Stomach (tissue), 9 donors: ENCODE results near the gene AGAP3. TPM values are rescaled to one million over a fixed set of nuclear protein-coding genes. Genes with fewer than 3 reads are reported as not detected.

Experiments
- DNase-seq, 2 donors: peaks; one replicate each; pipeline versions ENCODE4 v3.0.0 to v3.0.0-alpha.2; 2013 to 2019
- H3K27ac ChIP-seq, 5 donors: fragments of 200-600 bp in 4 of 5; sonication (generic) in 4 of 5; one replicate each; pipeline ENCODE4 v1.5.1; 2013 to 2019; ENCODE audit warnings: mild to moderate bottlenecking in 1 of 5, moderate library complexity in 1 of 5
- H3K27me3 ChIP-seq, 3 donors: fragments of 200-600 bp; sonication (generic); one replicate each; pipeline ENCODE4 v1.5.1; 2017 to 2019; ENCODE audit warnings: mixed run types in 1 of 3
- H3K36me3 ChIP-seq, 4 donors: fragments of 200-600 bp; sonication (generic); 1 replicate in 3 of 4; 2 replicates in 1 of 4; pipeline ENCODE4 v1.5.1; 2016 to 2019
- H3K4me1 ChIP-seq, 4 donors: fragments of 200-600 bp; sonication (generic); one replicate each; pipeline ENCODE4 v1.5.1; 2016 to 2019
- H3K4me3 ChIP-seq, 4 donors: fragments of 200-600 bp; sonication (generic) in 3 of 4; one replicate each; pipeline ENCODE4 v1.5.1; 2016 to 2019; ENCODE audit warnings: mild to moderate bottlenecking in 1 of 4
- H3K9me3 ChIP-seq, 4 donors: fragments of 200-600 bp; sonication (generic); one replicate each; pipeline ENCODE4 v1.5.1; 2016 to 2019
- CTCF ChIP-seq, 7 experiments: fragments of 450-650 bp in 4 of 7; fragments of 200-600 bp in 3 of 7; sonication (generic) in 3 of 7; IDR thresholded peaks; one replicate each; pipeline ENCODE4 v1.5.1; 2016 to 2019; ENCODE audit warnings: antibody characterized with exemption in 7 of 7, control low read depth in 2 of 7, mild to moderate bottlenecking in 1 of 7
- EP300 ChIP-seq: sonication (generic); formaldehyde crosslinking; IDR thresholded peaks from one replicate; pipeline ENCODE4 v1.6.1; 2017; ENCODE audit warnings: antibody characterized with exemption
- POLR2A ChIP-seq, 4 donors: fragments of 450-650 bp; IDR thresholded peaks; one replicate each; pipeline ENCODE4 v1.6.1; 2016; ENCODE audit warnings: antibody characterized with exemption in 4 of 4, control low read depth in 2 of 4, mild to moderate bottlenecking in 1 of 4, moderate library complexity in 1 of 4
- POLR2AphosphoS5 ChIP-seq, 3 donors: sonication (generic); formaldehyde crosslinking; IDR thresholded peaks; one replicate each; pipeline ENCODE4 v1.6.1; 2016; ENCODE audit warnings: antibody characterized with exemption in 3 of 3
- WGBS, 5 donors: extraction: QIAGEN DNeasy Blood & Tissue Kit in 3 of 5; methylation state at CpG; one replicate each; pipeline versions ENCODE4 v1.1.5 to v1.1.7; 2013 to 2018; 5-methylcytosine and 5-hydroxymethylcytosine counted together
- intact Hi-C: fragments of 100-400 bp; cut with DNase I; formaldehyde crosslinking; loops from one replicate; pipeline ENCODE4 v1.15.1; 2023; ENCODE audit warnings: low total_unique reads
- polyA plus RNA-seq, 3 donors: library from polyadenylated mRNA; stranded (reverse); fragments of 200-250 nt; gene quantifications; one replicate each; pipeline ENCODE4 v1.2.3, GENCODE V29; 2013
- total RNA-seq, 5 donors: library from RNA; depleted of rRNA; stranded (reverse); fragments of >200 nt; gene quantifications; one replicate each; pipeline versions ENCODE4 v1.1.0 to v1.2.3, GENCODE V29; 2014 to 2016
- donor health status: healthy with polysubstance abuse.
- donor health status: Bipolar disorder and iron deficiency.
- donor health status: healthy.

AGAP3 gene
- total and polyA plus RNA-seq, 8 donors, result 32.5 to 342 (median 53.3) TPM

GRCh38 chr7:151045967-151046366 is 40.3 kb upstream of the AGAP3 start:
- H3K27me3 ChIP-seq, result peaks cover 0 to 12% (median 8%) of the 10 kb centered on the region in 3 donors
- TF ChIP-seq CTCF (IDR thresholded peaks at IDR 0.05), result no peak
- intact Hi-C loops, result no loop called here
- no peak for DNase-seq
- H3K36me3 ChIP-seq, result peaks cover 6 to 54% (median 45%) of the 10 kb centered on the region in 4 donors
- 70 to 79% (median 74%) methylated on average over 9 of the region's 9 CpGs for WGBS, 5 donors
- H3K4me3 ChIP-seq, result no peak overlapping the region
- peaks cover 6 to 21% (median 13%) of the 10 kb centered on the region in 4 donors for H3K4me1 ChIP-seq
- no peaks in the 10 kb centered on the region for H3K9me3 ChIP-seq
- no peak overlapping the region for H3K27ac ChIP-seq

GRCh38 chr7:151046603-151047573 is 39.4 kb upstream of the AGAP3 start:
- intact Hi-C loops, result no loop called here
- H3K36me3 ChIP-seq, result peaks cover 6 to 45% (median 37%) of the 10 kb centered on the region in 4 donors
- DNase-seq, result peak in 1 of 2 donors; percentile 75
- H3K27me3 ChIP-seq, result peaks cover 0 to 22% (median 11%) of the 10 kb centered on the region in 3 donors
- no peak overlapping the region for H3K27ac ChIP-seq
- no peaks in the 10 kb centered on the region for H3K9me3 ChIP-seq
- 39 to 57% (median 42%) methylated on average over 12 to 14 of the region's 14 CpGs for WGBS, 5 donors
- H3K4me1 ChIP-seq, result peaks cover 6 to 30% (median 21%) of the 10 kb centered on the region in 4 donors
- no peak overlapping the region for H3K4me3 ChIP-seq
- no peak for TF ChIP-seq POLR2A (IDR thresholded peaks at IDR 0.05)
- TF ChIP-seq CTCF (IDR thresholded peaks at IDR 0.05), result no peak
- no peak for TF ChIP-seq POLR2AphosphoS5 (IDR thresholded peaks at IDR 0.05)
- TF ChIP-seq EP300, result no peak

GRCh38 chr7:151047976-151048815 is 38.1 kb upstream of the AGAP3 start, which contains the start of gene ASIC3:
ASIC3 (plus strand) TSS chr7:151048531; CDS start chr7:151048886, 355 bp downstream.
- peaks cover 6 to 37% (median 29%) of the 10 kb centered on the region in 4 donors for H3K36me3 ChIP-seq
- no peak for TF ChIP-seq POLR2AphosphoS5 (IDR thresholded peaks at IDR 0.05)
- no peak for TF ChIP-seq POLR2A (IDR thresholded peaks at IDR 0.05)
- no peak for TF ChIP-seq CTCF (IDR thresholded peaks at IDR 0.05)
- no peaks in the 10 kb centered on the region for H3K9me3 ChIP-seq
- peaks cover 0 to 28% (median 11%) of the 10 kb centered on the region in 3 donors for H3K27me3 ChIP-seq
- peaks cover 6 to 30% (median 21%) of the 10 kb centered on the region in 4 donors for H3K4me1 ChIP-seq
- H3K4me3 ChIP-seq, result no peak within 1 kb of the TSS
- no peak for DNase-seq
- intact Hi-C loops, result no loop called here
- no peak within 1 kb of the TSS for H3K27ac ChIP-seq
- 71 to 80% (median 74%) methylated on average over 21 to 22 of the region's 22 CpGs for WGBS, 5 donors

- no peaks in the 10 kb centered on the region for H3K9me3 ChIP-seq
- H3K27ac ChIP-seq, result no peak overlapping the region
- H3K4me1 ChIP-seq, result peaks cover 6 to 30% (median 21%) of the 10 kb centered on the region in 4 donors
- TF ChIP-seq POLR2AphosphoS5 (IDR thresholded peaks at IDR 0.05) (no peak), POLR2A (IDR thresholded peaks at IDR 0.05) (no peak), EP300 (no peak), CTCF (IDR thresholded peaks at IDR 0.05) (no peak)
- intact Hi-C loops, result no loop called here
- 88 to 92% (median 91%) methylated on average over 31 to 38 of the region's 38 CpGs for WGBS, 5 donors
- no peak overlapping the region for H3K4me3 ChIP-seq
- no peak for DNase-seq
- H3K27me3 ChIP-seq, result peaks cover 0 to 28% (median 11%) of the 10 kb centered on the region in 3 donors
- H3K36me3 ChIP-seq, result peaks cover 4 to 37% (median 29%) of the 10 kb centered on the region in 4 donors
These were observed 37.3 kb upstream of the AGAP3 start for GRCh38 chr7:151048911-151049463.
